GM06990 (cell line): ENCODE results near the gene CD164L2.

Experiments
- DNase-seq: peaks from one replicate; pipeline ENCODE4 v3.0.0-alpha.2; 2011; ENCODE audit not compliant: insufficient read length; ENCODE audit errors: extremely low read depth
- H3K27me3 ChIP-seq: replicated peaks from 2 replicates; pipeline ENCODE4 v1.6.0; 2011; ENCODE audit warnings: low read length; ENCODE audit not compliant: control insufficient read depth, insufficient read depth
- H3K36me3 ChIP-seq: 2 replicates; pipeline ENCODE4 v1.5.1; 2011; ENCODE audit warnings: low read length; ENCODE audit not compliant: control insufficient read depth, insufficient read depth
- H3K4me3 ChIP-seq: replicated peaks from 2 replicates; pipeline ENCODE4 v1.5.1; 2011; ENCODE audit warnings: low read depth, mild to moderate bottlenecking, control low read depth, low read length
- CTCF ChIP-seq: IDR thresholded peaks from 2 replicates; pipeline ENCODE4 v1.5.1; 2011; ENCODE audit warnings: low read length, control low read depth, mild to moderate bottlenecking, inconsistent platforms; ENCODE audit not compliant: insufficient read depth, poor library complexity, severe bottlenecking

Gene CD164L2

GRCh38 chr1:27360159-27361043 lies 22.7 kb downstream of the CD164L2 start:
- TF ChIP-seq CTCF = no peak
- no peaks in the 10 kb centered on the region for H3K27me3 ChIP-seq
- DNase-seq = peak; percentile 56
- peak overlapping the region; percentile 47 for H3K4me3 ChIP-seq
- H3K36me3 ChIP-seq = no peaks in the 10 kb centered on the region

GRCh38 chr1:27359822-27360158 lies 23.3 kb downstream of the CD164L2 start:
- Histone ChIP-seq H3K27me3 (no peaks in the 10 kb centered on the region), H3K4me3 (peak overlapping the region; percentile 47), H3K36me3 (no peaks in the 10 kb centered on the region)
- no peak for DNase-seq
- TF ChIP-seq CTCF = no peak

GRCh38 chr1:27358928-27359313 lies 24.2 kb downstream of the CD164L2 start:
- no peak for DNase-seq
- Histone ChIP-seq H3K27me3 (no peaks in the 10 kb centered on the region), H3K4me3 (no peak overlapping the region), H3K36me3 (no peaks in the 10 kb centered on the region)
- no peak for TF ChIP-seq CTCF

- Histone ChIP-seq H3K27me3 (no peaks in the 10 kb centered on the region), H3K36me3 (no peaks in the 10 kb centered on the region), H3K4me3 (no peak overlapping the region)
- no peak for TF ChIP-seq CTCF
- DNase-seq = no peak
These were observed 24.9 kb downstream of the CD164L2 start for GRCh38 chr1:27358038-27358927.

- no peaks in the 10 kb centered on the region for H3K27me3 ChIP-seq
- H3K4me3 ChIP-seq = peak overlapping the region; percentile 50
- DNase-seq = peak; percentile 80
- peak; percentile 97 for TF ChIP-seq CTCF
- no peaks in the 10 kb centered on the region; the same call in 1 of the 2 replicates for H3K36me3 ChIP-seq
These were observed 25.7 kb downstream of the CD164L2 start for GRCh38 chr1:27357281-27358037.
